ENCODE results near the gene DFFA.

DNA sequence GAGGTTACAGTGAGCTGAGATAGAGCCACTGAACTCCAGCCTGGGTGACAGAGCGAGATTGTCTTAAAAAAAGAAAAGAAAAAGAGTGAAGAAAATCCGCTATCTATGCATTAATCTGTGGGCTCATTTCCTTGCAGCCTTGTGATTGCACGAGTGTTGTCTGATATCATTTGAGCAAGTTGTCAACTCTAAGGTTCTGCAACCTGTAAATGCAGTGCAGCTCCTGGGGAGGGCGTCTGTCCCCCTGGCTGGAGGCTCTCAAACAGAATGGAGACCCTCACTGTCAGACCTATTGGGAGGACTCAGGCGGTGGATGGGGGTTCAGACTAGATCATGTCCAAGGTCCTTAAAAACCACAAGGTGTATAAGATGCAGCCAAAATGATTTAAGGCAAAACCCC lies 16.3 kb downstream of the DFFA start:
- TF ChIP-seq RBM39 (optimal IDR thresholded peaks at IDR 0.05; ENCODE audit: low read depth, low read length) = no peak
- TF ChIP-seq POLR2A (conservative IDR thresholded peaks at IDR 0.05) = no peak; the same call in 1 of the 2 replicates
- TF ChIP-seq ZNF311 (CRISPR knock-in tag; IDR thresholded peaks at IDR 0.05) = no peak
- TF ChIP-seq, protein P1, sequence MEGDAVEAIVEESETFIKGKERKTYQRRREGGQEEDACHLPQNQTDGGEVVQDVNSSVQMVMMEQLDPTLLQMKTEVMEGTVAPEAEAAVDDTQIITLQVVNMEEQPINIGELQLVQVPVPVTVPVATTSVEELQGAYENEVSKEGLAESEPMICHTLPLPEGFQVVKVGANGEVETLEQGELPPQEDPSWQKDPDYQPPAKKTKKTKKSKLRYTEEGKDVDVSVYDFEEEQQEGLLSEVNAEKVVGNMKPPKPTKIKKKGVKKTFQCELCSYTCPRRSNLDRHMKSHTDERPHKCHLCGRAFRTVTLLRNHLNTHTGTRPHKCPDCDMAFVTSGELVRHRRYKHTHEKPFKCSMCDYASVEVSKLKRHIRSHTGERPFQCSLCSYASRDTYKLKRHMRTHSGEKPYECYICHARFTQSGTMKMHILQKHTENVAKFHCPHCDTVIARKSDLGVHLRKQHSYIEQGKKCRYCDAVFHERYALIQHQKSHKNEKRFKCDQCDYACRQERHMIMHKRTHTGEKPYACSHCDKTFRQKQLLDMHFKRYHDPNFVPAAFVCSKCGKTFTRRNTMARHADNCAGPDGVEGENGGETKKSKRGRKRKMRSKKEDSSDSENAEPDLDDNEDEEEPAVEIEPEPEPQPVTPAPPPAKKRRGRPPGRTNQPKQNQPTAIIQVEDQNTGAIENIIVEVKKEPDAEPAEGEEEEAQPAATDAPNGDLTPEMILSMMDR (IDR thresholded peaks at IDR 0.05 in 2 of 3, conservative IDR thresholded peaks at IDR 0.05 in 1 of 3; ENCODE audit: insufficient read depth in 2 of 3, low read depth in 1 of 3, low read length in 3 of 3) = peak in 1 of 3 experiments; percentile 5; a peak in 1 of 6 replicates
- no peak for TF ChIP-seq TSC22D4 (tag; IDR thresholded peaks at IDR 0.05)
- TF ChIP-seq EP300 (IDR thresholded peaks at IDR 0.05; ENCODE audit: low read length) = no peak
- no peak for TF ChIP-seq EZH2 (IDR thresholded peaks at IDR 0.05; ENCODE audit: borderline replicate concordance, low read depth, low read length)

Data from K562 (cell line).